IPS-15b (cell line): ENCODE results near the gene PAX2.

Source experiments
- H3K27me3 ChIP-seq: one replicate; pipeline ENCODE4 v1.6.1; 2013; ENCODE audit warnings: low read length; ENCODE audit not compliant: control insufficient read depth, insufficient read depth
- H3K36me3 ChIP-seq: one replicate; pipeline ENCODE4 v1.6.1; 2013; ENCODE audit warnings: low read length; ENCODE audit not compliant: control insufficient read depth, insufficient read depth
- H3K4me1 ChIP-seq: one replicate; pipeline ENCODE4 v1.6.1; 2013; ENCODE audit warnings: mild to moderate bottlenecking, low read length; ENCODE audit not compliant: control insufficient read depth, insufficient read depth
- H3K4me3 ChIP-seq: one replicate; pipeline ENCODE4 v1.5.1; 2013; ENCODE audit warnings: low read depth, low read length
- H3K9ac ChIP-seq: one replicate; pipeline ENCODE4 v1.6.1; 2013; ENCODE audit warnings: low read depth, mild to moderate bottlenecking, low read length
- H3K9me3 ChIP-seq: one replicate; pipeline ENCODE4 v1.6.1; 2013; ENCODE audit warnings: mild to moderate bottlenecking, low read length; ENCODE audit not compliant: control insufficient read depth, insufficient read depth

Gene PAX2

GRCh38 chr10:100727808-100728207, 17.6 kb upstream of the PAX2 start:
- Histone ChIP-seq H3K4me3 (peak overlapping the region; percentile 19), H3K9me3 (no peaks in the 10 kb centered on the region), H3K4me1 (peaks cover 5% of the 10 kb centered on the region), H3K36me3 (no peaks in the 10 kb centered on the region), H3K27me3 (peaks cover 97% of the 10 kb centered on the region), H3K9ac (no peak overlapping the region)

- H3K27me3 ChIP-seq: peaks cover 98% of the 10 kb centered on the region
- peaks cover 5% of the 10 kb centered on the region for H3K4me1 ChIP-seq
- no peaks in the 10 kb centered on the region for H3K9me3 ChIP-seq
- H3K36me3 ChIP-seq: no peaks in the 10 kb centered on the region
- no peak overlapping the region for H3K9ac ChIP-seq
- H3K4me3 ChIP-seq: peak overlapping the region; percentile 26
Measured at GRCh38 chr10:100728928-100729861, 16.2 kb upstream of the PAX2 start.

GRCh38 chr10:100729862-100730724, 15.3 kb upstream of the PAX2 start:
- Histone ChIP-seq H3K27me3 (peaks cover 98% of the 10 kb centered on the region), H3K9me3 (no peaks in the 10 kb centered on the region), H3K4me3 (peak overlapping the region; percentile 32), H3K9ac (no peak overlapping the region), H3K36me3 (no peaks in the 10 kb centered on the region), H3K4me1 (peaks cover 4% of the 10 kb centered on the region)

- peaks cover 2% of the 10 kb centered on the region for H3K4me1 ChIP-seq
- no peaks in the 10 kb centered on the region for H3K9me3 ChIP-seq
- H3K36me3 ChIP-seq: no peaks in the 10 kb centered on the region
- no peak overlapping the region for H3K9ac ChIP-seq
- H3K27me3 ChIP-seq: peaks cover 96% of the 10 kb centered on the region
- peak overlapping the region; percentile 32 for H3K4me3 ChIP-seq
Measured at GRCh38 chr10:100730725-100731406, 14.5 kb upstream of the PAX2 start.

- H3K4me1 ChIP-seq: peaks cover 2% of the 10 kb centered on the region
- peaks cover 96% of the 10 kb centered on the region for H3K27me3 ChIP-seq
- H3K9ac ChIP-seq: no peak overlapping the region
- no peaks in the 10 kb centered on the region for H3K36me3 ChIP-seq
- H3K9me3 ChIP-seq: no peaks in the 10 kb centered on the region
- peak overlapping the region; percentile 32 for H3K4me3 ChIP-seq
Measured at GRCh38 chr10:100731407-100732240, 13.8 kb upstream of the PAX2 start.

GRCh38 chr10:100732241-100732596, 13.2 kb upstream of the PAX2 start:
- Histone ChIP-seq H3K9me3 (no peaks in the 10 kb centered on the region), H3K4me1 (peaks cover 2% of the 10 kb centered on the region), H3K4me3 (peak overlapping the region; percentile 26), H3K36me3 (no peaks in the 10 kb centered on the region), H3K27me3 (peaks cover 97% of the 10 kb centered on the region), H3K9ac (no peak overlapping the region)

GRCh38 chr10:100733329-100733728, 12.1 kb upstream of the PAX2 start:
- peaks cover 2% of the 10 kb centered on the region for H3K4me1 ChIP-seq
- peaks cover 97% of the 10 kb centered on the region for H3K27me3 ChIP-seq
- no peaks in the 10 kb centered on the region for H3K36me3 ChIP-seq
- H3K9ac ChIP-seq: no peak overlapping the region
- no peaks in the 10 kb centered on the region for H3K9me3 ChIP-seq
- no peak overlapping the region for H3K4me3 ChIP-seq

GRCh38 chr10:100734295-100735086, 10.9 kb upstream of the PAX2 start:
- H3K36me3 ChIP-seq: no peaks in the 10 kb centered on the region
- H3K27me3 ChIP-seq: peaks cover 98% of the 10 kb centered on the region
- H3K4me3 ChIP-seq: no peak overlapping the region
- no peaks in the 10 kb centered on the region for H3K9me3 ChIP-seq
- H3K9ac ChIP-seq: no peak overlapping the region
- peaks cover 2% of the 10 kb centered on the region for H3K4me1 ChIP-seq

- peaks cover 98% of the 10 kb centered on the region for H3K27me3 ChIP-seq
- H3K4me1 ChIP-seq: peaks cover 2% of the 10 kb centered on the region
- no peak overlapping the region for H3K4me3 ChIP-seq
- H3K9ac ChIP-seq: no peak overlapping the region
- no peaks in the 10 kb centered on the region for H3K36me3 ChIP-seq
- no peaks in the 10 kb centered on the region for H3K9me3 ChIP-seq
Measured at GRCh38 chr10:100735087-100735336, 10.4 kb upstream of the PAX2 start.

- H3K36me3 ChIP-seq: no peaks in the 10 kb centered on the region
- peak overlapping the region; percentile 32 for H3K4me3 ChIP-seq
- no peak overlapping the region for H3K9ac ChIP-seq
- peaks cover 98% of the 10 kb centered on the region for H3K27me3 ChIP-seq
- no peaks in the 10 kb centered on the region for H3K9me3 ChIP-seq
- peaks cover 2% of the 10 kb centered on the region for H3K4me1 ChIP-seq
Measured at GRCh38 chr10:100735337-100736143, 9.8 kb upstream of the PAX2 start.
